Erythroblast (primary cell): Measurements from ENCODE around the gene PPM1K.

ENCODE experiments used
- GATA1 ChIP-seq: IDR thresholded peaks from 2 replicates; pipeline ENCODE4 v1.6.1; 2011; ENCODE audit warnings: low read depth, mild to moderate bottlenecking, control low read depth, low read length, moderate library complexity
- POLR2A ChIP-seq: IDR thresholded peaks from 2 replicates; pipeline ENCODE4 v1.6.1; 2011; ENCODE audit warnings: mild to moderate bottlenecking, low read length

GRCh38 chr4:88291003-88291402 is 6.6 kb upstream of the PPM1K start:
- TF ChIP-seq POLR2A (no peak), GATA1 (no peak)
